Lung (tissue), 12 donors: ENCODE measurements around the gene SKIC8. TPM values are rescaled to one million over a fixed set of nuclear protein-coding genes. Genes with fewer than 3 reads are reported as not detected.

Experiments used
- ATAC-seq: fragments of 200-7000 bp; cut with Tn5 transposase; one replicate; pipeline ENCODE4 v1.9.1; 2020; ENCODE audit warnings: moderate number of reproducible peaks; ENCODE audit not compliant: insufficient read depth, low FRiP score
- DNase-seq, 3 donors: peaks; one replicate each; pipeline ENCODE4 v3.0.0-alpha.2; 2013 to 2017
- H3K27ac ChIP-seq, 2 donors: one replicate each; pipeline ENCODE4 v1.5.1; 2013; ENCODE audit warnings: mild to moderate bottlenecking in 2 of 2, moderate library complexity in 2 of 2, control low read depth in 1 of 2, inconsistent platforms in 1 of 2, low read depth in 1 of 2, low read length in 1 of 2
- H3K27me3 ChIP-seq, 3 donors: one replicate each; pipeline ENCODE4 v1.5.1; 2013; ENCODE audit warnings: low read length in 2 of 3; ENCODE audit not compliant: control insufficient read depth in 3 of 3, insufficient read depth in 3 of 3
- H3K36me3 ChIP-seq, 4 donors: one replicate each; pipeline ENCODE4 v1.5.1; 2013; ENCODE audit warnings: low read length in 4 of 4, mild to moderate bottlenecking in 1 of 4, moderate library complexity in 1 of 4; ENCODE audit not compliant: control insufficient read depth in 4 of 4, insufficient read depth in 4 of 4
- H3K4me1 ChIP-seq, 5 donors: one replicate each; pipeline ENCODE4 v1.5.1; 2013; ENCODE audit warnings: low read length in 5 of 5, mild to moderate bottlenecking in 2 of 5, moderate library complexity in 1 of 5; ENCODE audit not compliant: control insufficient read depth in 5 of 5, insufficient read depth in 5 of 5
- H3K4me3 ChIP-seq: one replicate; pipeline ENCODE4 v1.5.1; 2013; ENCODE audit warnings: mild to moderate bottlenecking, control low read depth, moderate library complexity
- H3K9ac ChIP-seq, 2 donors: one replicate each; pipeline ENCODE4 v1.5.1; 2013; ENCODE audit warnings: low read length in 2 of 2, control low read depth in 1 of 2; ENCODE audit not compliant: insufficient read depth in 1 of 2
- H3K9me3 ChIP-seq, 4 donors: one replicate each; pipeline ENCODE4 v1.5.1; 2013; ENCODE audit warnings: low read length in 3 of 4, mild to moderate bottlenecking in 1 of 4, moderate library complexity in 1 of 4; ENCODE audit not compliant: control insufficient read depth in 4 of 4, insufficient read depth in 3 of 4
- WGBS, 2 donors: extraction: QIAGEN DNeasy Blood & Tissue Kit; methylation state at CpG; one replicate each; pipeline ENCODE4 v1.1.7; 2013; 5-methylcytosine and 5-hydroxymethylcytosine counted together
- polyA plus RNA-seq, 2 donors: library from polyadenylated mRNA; stranded (reverse); fragments of 200-250 nt; gene quantifications; one replicate each; pipeline ENCODE4 v1.2.1, GENCODE V29; 2013
- total RNA-seq, 2 donors: library from RNA; depleted of rRNA in 1 of 2; stranded (reverse); fragments of >200 nt in 1 of 2; gene quantifications; one replicate each; pipeline ENCODE4 v1.2.1, GENCODE V29; 2014 to 2021
- TF ChIP-seq, protein P1 (sequence below): IDR thresholded peaks from 2 replicates; pipeline ENCODE4 v1.5.1; 2012; ENCODE audit warnings: mild to moderate bottlenecking; ENCODE audit errors: control extremely low read depth, extremely low read depth
- donor health status: control.
- donor health status: control.
- donor health status: Bipolar disorder and iron deficiency.
- donor health status: healthy.
- donor health status: DM: yes; HTN: yes; CAD: no.

Gene SKIC8
- total and polyA plus RNA-seq, 4 donors, result 45.1 to 64.9 (median 54.1) TPM

DNA sequence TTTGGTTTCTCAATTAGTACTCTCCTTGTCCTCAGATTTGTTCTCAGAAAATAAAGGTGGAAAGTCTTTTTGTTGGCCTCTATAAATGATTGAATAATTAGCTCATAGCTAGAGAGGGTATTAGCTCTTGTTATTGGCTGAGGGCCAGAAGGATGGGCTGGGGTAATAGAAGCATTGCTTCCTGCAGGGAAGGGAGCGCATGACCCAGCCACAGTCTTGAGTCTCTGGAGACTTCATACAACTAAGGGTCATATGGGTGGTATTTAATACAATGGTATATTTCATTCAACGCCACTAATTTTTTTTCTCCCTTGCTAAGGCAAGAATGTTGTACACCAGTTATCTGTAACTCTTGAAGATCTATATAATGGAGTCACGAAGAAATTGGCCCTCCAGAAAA, 26.6 kb downstream of the SKIC8 start:
- Histone ChIP-seq H3K27ac (no peak overlapping the region), H3K27me3 (no peaks in the 10 kb centered on the region), H3K4me3 (no peak overlapping the region), H3K9me3 (no peaks in the 10 kb centered on the region), H3K36me3 (peaks cover 5 to 19% (median 9%) of the 10 kb centered on the region in 4 donors), H3K4me1 (peaks cover 0 to 4% (median 0%) of the 10 kb centered on the region in 5 donors), H3K9ac (no peak overlapping the region)
- no peak for ATAC-seq
- 93 to 95% methylated on average over 3 of the region's 3 CpGs for WGBS, 2 donors
- TF ChIP-seq, protein P1, sequence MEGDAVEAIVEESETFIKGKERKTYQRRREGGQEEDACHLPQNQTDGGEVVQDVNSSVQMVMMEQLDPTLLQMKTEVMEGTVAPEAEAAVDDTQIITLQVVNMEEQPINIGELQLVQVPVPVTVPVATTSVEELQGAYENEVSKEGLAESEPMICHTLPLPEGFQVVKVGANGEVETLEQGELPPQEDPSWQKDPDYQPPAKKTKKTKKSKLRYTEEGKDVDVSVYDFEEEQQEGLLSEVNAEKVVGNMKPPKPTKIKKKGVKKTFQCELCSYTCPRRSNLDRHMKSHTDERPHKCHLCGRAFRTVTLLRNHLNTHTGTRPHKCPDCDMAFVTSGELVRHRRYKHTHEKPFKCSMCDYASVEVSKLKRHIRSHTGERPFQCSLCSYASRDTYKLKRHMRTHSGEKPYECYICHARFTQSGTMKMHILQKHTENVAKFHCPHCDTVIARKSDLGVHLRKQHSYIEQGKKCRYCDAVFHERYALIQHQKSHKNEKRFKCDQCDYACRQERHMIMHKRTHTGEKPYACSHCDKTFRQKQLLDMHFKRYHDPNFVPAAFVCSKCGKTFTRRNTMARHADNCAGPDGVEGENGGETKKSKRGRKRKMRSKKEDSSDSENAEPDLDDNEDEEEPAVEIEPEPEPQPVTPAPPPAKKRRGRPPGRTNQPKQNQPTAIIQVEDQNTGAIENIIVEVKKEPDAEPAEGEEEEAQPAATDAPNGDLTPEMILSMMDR, result no peak
- no peak for DNase-seq

DNA sequence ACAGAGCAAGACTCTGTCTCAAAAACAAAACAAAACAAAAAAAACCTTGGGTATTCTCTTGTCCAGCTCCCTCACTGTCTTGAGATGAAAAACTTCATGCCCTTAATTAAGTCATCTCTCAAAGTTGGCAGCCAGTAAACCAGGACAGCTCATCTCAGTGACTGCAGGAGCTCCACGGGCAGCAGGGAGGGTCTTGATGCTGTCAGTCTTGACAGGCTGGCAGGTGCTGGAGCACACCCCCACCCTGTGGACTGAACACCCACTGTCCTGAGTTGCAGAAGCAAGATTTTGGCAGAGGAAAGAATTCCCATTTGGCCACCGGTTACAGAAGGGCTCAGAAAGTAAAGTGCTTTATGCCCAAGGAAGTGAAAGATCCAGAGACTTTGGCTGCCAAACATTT, 27.1 kb downstream of the SKIC8 start:
- ATAC-seq, result no peak
- no peaks in the 10 kb centered on the region for H3K9me3 ChIP-seq
- no peak overlapping the region for H3K9ac ChIP-seq
- no peak overlapping the region for H3K27ac ChIP-seq
- H3K4me1 ChIP-seq, result peaks cover 0 to 2% (median 0%) of the 10 kb centered on the region in 5 donors
- DNase-seq, result no peak
- H3K36me3 ChIP-seq, result peaks cover 5 to 19% (median 9%) of the 10 kb centered on the region in 4 donors
- no peaks in the 10 kb centered on the region for H3K27me3 ChIP-seq
- 78 to 82% methylated on average over 2 of the region's 2 CpGs for WGBS, 2 donors
- TF ChIP-seq, protein P1, result no peak
- H3K4me3 ChIP-seq, result no peak overlapping the region

DNA sequence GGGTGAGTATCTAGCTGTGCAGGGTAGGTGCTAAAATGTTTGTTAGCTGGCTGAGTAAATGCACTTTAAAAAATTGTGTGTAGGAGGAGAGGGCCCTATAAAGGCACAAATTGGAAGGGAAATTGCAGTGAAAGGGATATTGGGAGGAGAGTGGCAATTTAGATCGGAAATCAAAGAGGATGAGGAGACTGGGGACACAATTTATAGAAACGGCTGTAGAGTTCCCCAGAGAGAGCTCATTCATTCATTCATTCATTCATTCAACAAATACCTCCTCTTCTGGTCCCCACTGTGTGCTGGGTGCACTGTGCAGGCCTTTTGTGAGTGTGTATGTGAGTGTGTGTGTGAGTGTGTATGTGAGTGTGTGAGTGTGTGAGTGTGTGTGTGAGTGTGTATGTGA, 32.6 kb downstream of the SKIC8 start:
- no peak for ATAC-seq
- TF ChIP-seq, protein P1, result no peak
- H3K36me3 ChIP-seq, result peaks cover 0 to 4% (median under 1%) of the 10 kb centered on the region in 4 donors
- H3K9me3 ChIP-seq, result no peaks in the 10 kb centered on the region
- no peak overlapping the region for H3K4me3 ChIP-seq
- peak overlapping the region in 1 of 2 donors; percentile 10 for H3K9ac ChIP-seq
- 89 to 92% methylated on average over 2 of the region's 2 CpGs for WGBS, 2 donors
- no peaks in the 10 kb centered on the region for H3K27me3 ChIP-seq
- peaks cover 0 to 9% (median 2%) of the 10 kb centered on the region in 5 donors for H3K4me1 ChIP-seq
- peak overlapping the region in 1 of 2 donors; percentile 81 for H3K27ac ChIP-seq
- DNase-seq, result no peak

DNA sequence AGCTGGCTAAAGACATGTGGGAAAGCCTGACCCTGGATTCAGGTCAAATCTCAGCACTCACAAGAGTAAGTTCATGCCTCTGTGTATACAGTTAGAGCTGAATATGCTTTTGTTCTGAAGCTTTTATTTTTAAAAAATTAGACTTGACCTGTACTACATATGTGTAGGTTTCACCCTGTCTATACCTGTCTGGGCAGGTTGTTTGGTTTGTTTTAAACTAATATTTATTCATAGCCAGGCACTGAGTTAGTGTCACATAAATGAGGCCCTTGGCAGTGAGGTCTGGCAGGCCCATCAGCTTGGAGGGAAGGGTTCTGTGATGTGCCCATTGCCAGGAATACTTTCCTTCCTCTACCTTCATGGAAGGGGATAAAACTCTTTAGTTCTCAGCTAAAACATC, 33.2 kb downstream of the SKIC8 start:
- TF ChIP-seq, protein P1, result no peak
- peaks cover 0 to 4% (median 0%) of the 10 kb centered on the region in 4 donors for H3K36me3 ChIP-seq
- H3K9me3 ChIP-seq, result no peaks in the 10 kb centered on the region
- peaks cover 0 to 9% (median 2%) of the 10 kb centered on the region in 5 donors for H3K4me1 ChIP-seq
- ATAC-seq, result no peak
- no peaks in the 10 kb centered on the region for H3K27me3 ChIP-seq
- DNase-seq, result peak in 1 of 3 donors; percentile 16
- H3K9ac ChIP-seq, result peak overlapping the region in 1 of 2 donors; percentile 10
- peak overlapping the region in 1 of 2 donors; percentile 81 for H3K27ac ChIP-seq
- no peak overlapping the region for H3K4me3 ChIP-seq
